ENCODE results near the gene MRPL12. TPM values are rescaled to one million over a fixed set of nuclear protein-coding genes. Genes with fewer than 3 reads are reported as not detected.

MRPL12 gene
- total and polyA plus RNA-seq, 2 of the 8 experiments (the other 6 are each of a cell fraction or from before 2014, with no cell fraction given), result 120 to 141 TPM

GRCh38 chr17:81666342-81667191 is 36.6 kb upstream of the MRPL12 start, which contains the start of the genes CCDC137 and OXLD1:
TSS of gene CCDC137 (plus strand) at chr17:81666737. CDS start at chr17:81666767, 30 bp downstream.
TSS of gene OXLD1 (minus strand) at chr17:81666605. CDS start at chr17:81666577, 28 bp downstream.
- DNase-seq (ENCODE audit: low read depth in 1 of 2, low spot score in 2 of 2) (peak; percentile 88 to 93), FAIRE-seq (no peak)
- H2BK15ac ChIP-seq (ENCODE audit: low read length), result no peak within 1 kb of the TSS
- H2AFZ ChIP-seq (ENCODE audit: low read length), result no peak within 1 kb of the TSS; the same call in 1 of the 2 replicates
- peak within 1 kb of the TSS; percentile 85 for H2BK5ac ChIP-seq (ENCODE audit: low read depth, low read length)
- H2BK12ac ChIP-seq (ENCODE audit: low read depth, low read length), result peak within 1 kb of the TSS; percentile 6; the same call in 1 of the 2 replicates
- peaks cover 4% of the 10 kb centered on the region; the same call in 1 of the 2 replicates for H3K23me2 ChIP-seq (ENCODE audit: low read depth, low read length)
- POLR2A ChIA-PET (ENCODE audit: partially characterized antibody), result interaction anchor here (0.8 to 9.3 kb wide), 21 partner anchors 8 to 357 kb away, joined by 3 to 65 read pairs (median 3); partner anchors contain the start of genes ARL16, HGS, LRRC45 and MCRIP1
- peak within 1 kb of the TSS; percentile 80 to 86 (median 84) for H3K9ac ChIP-seq (replicated peaks in 1 of 4; ENCODE audit: extremely low read depth in 1 of 4, low read depth in 3 of 4, low read length in 3 of 4)
- H4K5ac ChIP-seq (ENCODE audit: insufficient read length, low read depth, low read length), result peak within 1 kb of the TSS; percentile 76
- H4K8ac ChIP-seq (ENCODE audit: extremely low read depth, insufficient read depth, low read length), result peak within 1 kb of the TSS; percentile 94
- peaks cover 3 to 11% (median 8%) of the 10 kb centered on the region in 4 experiments for H3K4me1 ChIP-seq (replicated peaks in 1 of 4; ENCODE audit: control insufficient read depth in 3 of 4, insufficient read depth in 4 of 4, low read length in 3 of 4)
- H4K91ac ChIP-seq (replicated peaks; ENCODE audit: insufficient read length, low read length), result peak within 1 kb of the TSS; percentile 65
- peaks cover 0 to 24% of the 10 kb centered on the region in 2 experiments; a peak in 2 of 4 replicates for H3K79me2 ChIP-seq (ENCODE audit: control insufficient read depth in 1 of 2, insufficient read depth in 2 of 2, low read length in 2 of 2)
- H2AK5ac ChIP-seq (ENCODE audit: low read depth, low read length), result no peak within 1 kb of the TSS; the same call in 1 of the 2 replicates
- CTCF ChIA-PET (ENCODE audit: partially characterized antibody), result interaction anchor here (0.6 to 0.8 kb wide), 2 partner anchors 9 to 174 kb away, joined by 3 read pairs; no protein-coding TSS in a partner anchor
- H3K23ac ChIP-seq (ENCODE audit: insufficient read length), result no peak within 1 kb of the TSS
- no peaks in the 10 kb centered on the region for H3K27me3 ChIP-seq (replicated peaks in 1 of 4; ENCODE audit: control insufficient read depth in 3 of 4, extremely low read depth in 1 of 4, insufficient read depth in 3 of 4, low read length in 3 of 4)
- H3K4ac ChIP-seq (replicated peaks; ENCODE audit: insufficient read length, low read depth, low read length), result peak within 1 kb of the TSS; percentile 63
- peak within 1 kb of the TSS; percentile 74 for H3K27ac ChIP-seq (ENCODE audit: low read depth, low read length)
- peak within 1 kb of the TSS; percentile 62 to 95 (median 88) for H3K4me3 ChIP-seq (ENCODE audit: extremely low read depth in 1 of 4, insufficient read depth in 2 of 4, low read depth in 3 of 4, low read length in 4 of 4)
- WGBS, 2 experiments (ENCODE audit: extremely low coverage in 1 of 2, insufficient coverage in 1 of 2, insufficient read length in 1 of 2, insufficient replicate concordance in 2 of 2, low coverage in 1 of 2, low lambda C conversion rate in 2 of 2, missing lambda C conversion rate in 1 of 2), result 1% methylated on average over 65 of the region's 96 CpGs; no CpG with 5 or more reads in 1 of the 2 experiments
- peak within 1 kb of the TSS; percentile 65; the same call in 1 of the 2 replicates for H3K18ac ChIP-seq (ENCODE audit: extremely low read depth, low read length)
- no peak within 1 kb of the TSS for H3K14ac ChIP-seq (ENCODE audit: insufficient read length)
- H4K20me1 ChIP-seq (replicated peaks in 1 of 2; ENCODE audit: control insufficient read depth in 1 of 2, insufficient read depth in 2 of 2, low read length in 2 of 2), result peaks cover 8 to 11% of the 10 kb centered on the region in 2 experiments
- H2BK20ac ChIP-seq (ENCODE audit: low read length), result no peak within 1 kb of the TSS
- H3K36me3 ChIP-seq (ENCODE audit: control insufficient read depth in 2 of 4, insufficient read depth in 4 of 4, low read length in 3 of 4), result peaks cover 14 to 35% (median 27%) of the 10 kb centered on the region in 4 experiments
- H3K56ac ChIP-seq (replicated peaks; ENCODE audit: insufficient read length, low read depth, low read length), result peak within 1 kb of the TSS; percentile 64
- no peaks in the 10 kb centered on the region for H3K9me3 ChIP-seq (ENCODE audit: insufficient read depth in 2 of 2, low read depth in 1 of 2, low read length in 1 of 2)
- H3K4me2 ChIP-seq (ENCODE audit: insufficient read depth in 1 of 2, low read depth in 2 of 2, low read length in 2 of 2), result peak within 1 kb of the TSS; percentile 77 to 84
- peaks cover 8% of the 10 kb centered on the region for H3K79me1 ChIP-seq (ENCODE audit: low read depth, low read length)
- H2BK120ac ChIP-seq (replicated peaks; ENCODE audit: low read depth, low read length), result no peak within 1 kb of the TSS
- TF ChIP-seq RNF2 (IDR thresholded peaks at IDR 0.05; ENCODE audit: borderline replicate concordance, low read depth, low read length, missing control alignments, poor library complexity, severe bottlenecking) (no peak), MAFK (IDR thresholded peaks at IDR 0.05; ENCODE audit: low read depth, low read length) (no peak), JUND (IDR thresholded peaks at IDR 0.05; ENCODE audit: low read length) (no peak), E2F6 (IDR thresholded peaks at IDR 0.05) (peak; percentile 74; the same call in 1 of the 2 replicates), PHF8 (conservative IDR thresholded peaks at IDR 0.05; ENCODE audit: low read depth, low read length) (peak; percentile 98)
- TF ChIP-seq, protein P1, sequence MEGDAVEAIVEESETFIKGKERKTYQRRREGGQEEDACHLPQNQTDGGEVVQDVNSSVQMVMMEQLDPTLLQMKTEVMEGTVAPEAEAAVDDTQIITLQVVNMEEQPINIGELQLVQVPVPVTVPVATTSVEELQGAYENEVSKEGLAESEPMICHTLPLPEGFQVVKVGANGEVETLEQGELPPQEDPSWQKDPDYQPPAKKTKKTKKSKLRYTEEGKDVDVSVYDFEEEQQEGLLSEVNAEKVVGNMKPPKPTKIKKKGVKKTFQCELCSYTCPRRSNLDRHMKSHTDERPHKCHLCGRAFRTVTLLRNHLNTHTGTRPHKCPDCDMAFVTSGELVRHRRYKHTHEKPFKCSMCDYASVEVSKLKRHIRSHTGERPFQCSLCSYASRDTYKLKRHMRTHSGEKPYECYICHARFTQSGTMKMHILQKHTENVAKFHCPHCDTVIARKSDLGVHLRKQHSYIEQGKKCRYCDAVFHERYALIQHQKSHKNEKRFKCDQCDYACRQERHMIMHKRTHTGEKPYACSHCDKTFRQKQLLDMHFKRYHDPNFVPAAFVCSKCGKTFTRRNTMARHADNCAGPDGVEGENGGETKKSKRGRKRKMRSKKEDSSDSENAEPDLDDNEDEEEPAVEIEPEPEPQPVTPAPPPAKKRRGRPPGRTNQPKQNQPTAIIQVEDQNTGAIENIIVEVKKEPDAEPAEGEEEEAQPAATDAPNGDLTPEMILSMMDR (IDR thresholded peaks at IDR 0.05; ENCODE audit: control extremely low read depth in 1 of 3, insufficient read depth in 1 of 3, low read depth in 1 of 3, low read length in 3 of 3), result no peak
